GM12878 (cell line): ENCODE measurements around the gene ZNF423.

Experiments
- BHLHE40 ChIP-seq, 2 experiments: fragments of 450-650 bp in 1 of 2; IDR thresholded peaks; 2 replicates each; pipeline ENCODE4 v1.6.1; 2011 to 2017; ENCODE audit warnings: low read depth in 2 of 2, borderline replicate concordance in 1 of 2, improper control_type of control experiment in 1 of 2, low read length in 1 of 2, mild to moderate bottlenecking in 1 of 2
- EP300 ChIP-seq, 2 experiments: fragments of 150-350 bp in 1 of 2; IDR thresholded peaks; 2 replicates each; pipeline ENCODE4 v1.6.1; 2011 to 2012; ENCODE audit warnings: low read depth in 2 of 2, low read length in 2 of 2, borderline replicate concordance in 1 of 2, improper control_type of control experiment in 1 of 2, inconsistent platforms in 1 of 2; ENCODE audit not compliant: control insufficient read depth in 1 of 2
- EZH2 ChIP-seq: IDR thresholded peaks from 2 replicates; pipeline ENCODE4 v1.6.1; 2012; ENCODE audit warnings: low read depth, mild to moderate bottlenecking, control low read depth, inconsistent platforms, low read length, borderline replicate concordance; ENCODE audit not compliant: control insufficient read depth
- POLR2A ChIP-seq: IDR thresholded peaks from 2 replicates; pipeline ENCODE4 v1.6.1; 2011; ENCODE audit warnings: low read depth, mild to moderate bottlenecking, low read length
- POLR2AphosphoS5 ChIP-seq: IDR thresholded peaks from 2 replicates; pipeline ENCODE4 v1.6.1; 2011; ENCODE audit warnings: mild to moderate bottlenecking, low read length, inconsistent platforms
- SIN3A ChIP-seq: IDR thresholded peaks from 2 replicates; pipeline ENCODE4 v1.6.1; 2012; ENCODE audit warnings: low read depth, low read length, improper control_type of control experiment
- SIX5 ChIP-seq: IDR thresholded peaks from 2 replicates; pipeline ENCODE4 v1.6.1; 2011; ENCODE audit warnings: mild to moderate bottlenecking, low read depth, low read length, moderate library complexity; ENCODE audit not compliant: severe bottlenecking
- SP1 ChIP-seq: IDR thresholded peaks from one replicate; pipeline ENCODE4 v1.6.1; 2011; ENCODE audit warnings: low read depth, low read length
- TCF3 ChIP-seq: IDR thresholded peaks from 2 replicates; pipeline ENCODE4 v1.6.1; 2012; ENCODE audit warnings: low read depth, mild to moderate bottlenecking, low read length, borderline replicate concordance; ENCODE audit not compliant: insufficient read depth
- ZSCAN29 ChIP-seq: fragments of 450-650 bp; IDR thresholded peaks from 2 replicates; pipeline ENCODE4 v1.6.1; 2017; ENCODE audit warnings: mild to moderate bottlenecking, moderate library complexity
- TF ChIP-seq, protein P1 (sequence below): IDR thresholded peaks from 2 replicates; pipeline ENCODE4 v1.6.1; 2011; ENCODE audit warnings: low read depth, mild to moderate bottlenecking, low read length, moderate library complexity, borderline replicate concordance; ENCODE audit errors: extremely low read depth
- TF ChIP-seq, protein P2 (sequence below), 3 experiments: IDR thresholded peaks in 2 of 3; conservative IDR thresholded peaks in 1 of 3; 2 replicates each; pipeline ENCODE4 v1.5.1; 2011; ENCODE audit warnings: low read depth in 3 of 3, low read length in 3 of 3, mild to moderate bottlenecking in 3 of 3, control low read depth in 2 of 3, moderate library complexity in 2 of 3, inconsistent platforms in 1 of 3, mixed read lengths in 1 of 3; ENCODE audit not compliant: control insufficient read depth in 2 of 3, insufficient read depth in 1 of 3; ENCODE audit errors: extremely low read depth in 1 of 3

DNA sequence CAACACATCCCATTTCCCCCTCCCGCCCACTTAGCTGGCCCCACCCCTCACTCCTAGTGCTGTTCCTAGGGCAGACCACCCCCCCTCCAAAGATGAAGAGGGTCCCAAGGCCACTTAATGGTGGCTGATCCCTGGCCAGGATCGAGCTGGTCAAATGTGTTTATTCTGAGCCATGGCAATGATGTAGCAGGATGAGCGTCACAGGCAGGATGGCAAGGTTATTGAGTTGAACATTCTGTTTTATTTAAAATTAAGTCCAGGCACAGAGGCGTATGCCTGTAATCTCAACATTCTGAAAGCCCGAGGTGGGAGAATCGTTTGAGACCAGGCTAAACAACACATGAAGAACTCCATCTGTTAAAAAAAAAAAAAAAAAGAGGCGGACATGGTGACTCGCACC is 12.2 kb downstream of the ZNF423 start:
- TF ChIP-seq POLR2A, result no peak
- TF ChIP-seq TCF3, result no peak
- no peak for TF ChIP-seq SP1
- TF ChIP-seq, protein P1, sequence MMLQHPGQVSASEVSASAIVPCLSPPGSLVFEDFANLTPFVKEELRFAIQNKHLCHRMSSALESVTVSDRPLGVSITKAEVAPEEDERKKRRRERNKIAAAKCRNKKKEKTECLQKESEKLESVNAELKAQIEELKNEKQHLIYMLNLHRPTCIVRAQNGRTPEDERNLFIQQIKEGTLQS, result no peak
- TF ChIP-seq ZSCAN29, result no peak
- no peak for TF ChIP-seq BHLHE40 (IDR thresholded peaks at IDR 0.05; ENCODE audit: borderline replicate concordance in 1 of 2, low read depth in 2 of 2, low read length in 1 of 2)
- no peak for TF ChIP-seq POLR2AphosphoS5
- no peak for TF ChIP-seq SIX5
- TF ChIP-seq, protein P2, sequence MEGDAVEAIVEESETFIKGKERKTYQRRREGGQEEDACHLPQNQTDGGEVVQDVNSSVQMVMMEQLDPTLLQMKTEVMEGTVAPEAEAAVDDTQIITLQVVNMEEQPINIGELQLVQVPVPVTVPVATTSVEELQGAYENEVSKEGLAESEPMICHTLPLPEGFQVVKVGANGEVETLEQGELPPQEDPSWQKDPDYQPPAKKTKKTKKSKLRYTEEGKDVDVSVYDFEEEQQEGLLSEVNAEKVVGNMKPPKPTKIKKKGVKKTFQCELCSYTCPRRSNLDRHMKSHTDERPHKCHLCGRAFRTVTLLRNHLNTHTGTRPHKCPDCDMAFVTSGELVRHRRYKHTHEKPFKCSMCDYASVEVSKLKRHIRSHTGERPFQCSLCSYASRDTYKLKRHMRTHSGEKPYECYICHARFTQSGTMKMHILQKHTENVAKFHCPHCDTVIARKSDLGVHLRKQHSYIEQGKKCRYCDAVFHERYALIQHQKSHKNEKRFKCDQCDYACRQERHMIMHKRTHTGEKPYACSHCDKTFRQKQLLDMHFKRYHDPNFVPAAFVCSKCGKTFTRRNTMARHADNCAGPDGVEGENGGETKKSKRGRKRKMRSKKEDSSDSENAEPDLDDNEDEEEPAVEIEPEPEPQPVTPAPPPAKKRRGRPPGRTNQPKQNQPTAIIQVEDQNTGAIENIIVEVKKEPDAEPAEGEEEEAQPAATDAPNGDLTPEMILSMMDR (IDR thresholded peaks at IDR 0.05 in 2 of 3, conservative IDR thresholded peaks at IDR 0.05 in 1 of 3; ENCODE audit: control insufficient read depth in 2 of 3, extremely low read depth in 1 of 3, insufficient read depth in 1 of 3, low read depth in 3 of 3, low read length in 3 of 3), result no peak
- TF ChIP-seq EZH2, result no peak
- TF ChIP-seq SIN3A, result no peak
- no peak for TF ChIP-seq EP300 (IDR thresholded peaks at IDR 0.05; ENCODE audit: borderline replicate concordance in 1 of 2, control insufficient read depth in 1 of 2, low read depth in 2 of 2, low read length in 2 of 2)
